Ovary (tissue), 3 donors: ENCODE data around the gene ZNF408.

ENCODE experiments used
- POLR2A ChIP-seq: fragments of 450-650 bp; IDR thresholded peaks from one replicate; pipeline ENCODE4 v1.6.1; 2017; ENCODE audit warnings: antibody characterized with exemption, mild to moderate bottlenecking, moderate library complexity
- TF ChIP-seq, protein P1 (sequence below), 3 donors: fragments of 450-650 bp in 2 of 3; fragments of 200-600 bp in 1 of 3; IDR thresholded peaks; one replicate each; pipeline versions ENCODE4 v1.5.1 to v1.8.0; 2016 to 2022; ENCODE audit warnings: antibody characterized with exemption in 3 of 3, mild to moderate bottlenecking in 1 of 3
- donor health status: DM: no; HTN: no; CAD: no.

DNA sequence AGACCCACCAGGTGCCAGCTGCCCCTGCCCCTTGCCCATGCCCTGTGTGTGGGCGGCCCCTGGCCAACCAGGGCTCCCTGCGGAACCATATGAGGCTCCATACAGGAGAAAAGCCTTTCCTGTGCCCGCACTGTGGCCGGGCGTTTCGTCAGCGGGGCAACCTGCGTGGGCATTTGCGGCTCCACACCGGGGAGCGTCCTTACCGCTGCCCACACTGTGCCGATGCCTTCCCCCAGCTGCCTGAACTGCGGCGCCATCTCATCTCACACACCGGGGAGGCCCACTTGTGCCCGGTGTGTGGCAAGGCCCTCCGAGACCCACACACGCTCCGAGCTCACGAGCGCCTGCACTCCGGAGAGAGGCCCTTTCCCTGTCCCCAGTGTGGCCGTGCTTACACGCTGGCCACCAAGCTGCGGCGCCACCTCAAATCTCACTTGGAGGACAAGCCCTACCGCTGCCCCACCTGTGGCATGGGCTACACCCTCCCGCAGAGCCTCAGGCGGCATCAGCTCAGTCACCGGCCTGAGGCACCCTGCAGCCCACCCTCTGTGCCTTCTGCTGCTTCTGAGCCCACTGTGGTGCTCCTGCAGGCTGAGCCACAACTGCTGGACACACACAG is 4.3 kb downstream of the ZNF408 start:
- TF ChIP-seq, protein P1, sequence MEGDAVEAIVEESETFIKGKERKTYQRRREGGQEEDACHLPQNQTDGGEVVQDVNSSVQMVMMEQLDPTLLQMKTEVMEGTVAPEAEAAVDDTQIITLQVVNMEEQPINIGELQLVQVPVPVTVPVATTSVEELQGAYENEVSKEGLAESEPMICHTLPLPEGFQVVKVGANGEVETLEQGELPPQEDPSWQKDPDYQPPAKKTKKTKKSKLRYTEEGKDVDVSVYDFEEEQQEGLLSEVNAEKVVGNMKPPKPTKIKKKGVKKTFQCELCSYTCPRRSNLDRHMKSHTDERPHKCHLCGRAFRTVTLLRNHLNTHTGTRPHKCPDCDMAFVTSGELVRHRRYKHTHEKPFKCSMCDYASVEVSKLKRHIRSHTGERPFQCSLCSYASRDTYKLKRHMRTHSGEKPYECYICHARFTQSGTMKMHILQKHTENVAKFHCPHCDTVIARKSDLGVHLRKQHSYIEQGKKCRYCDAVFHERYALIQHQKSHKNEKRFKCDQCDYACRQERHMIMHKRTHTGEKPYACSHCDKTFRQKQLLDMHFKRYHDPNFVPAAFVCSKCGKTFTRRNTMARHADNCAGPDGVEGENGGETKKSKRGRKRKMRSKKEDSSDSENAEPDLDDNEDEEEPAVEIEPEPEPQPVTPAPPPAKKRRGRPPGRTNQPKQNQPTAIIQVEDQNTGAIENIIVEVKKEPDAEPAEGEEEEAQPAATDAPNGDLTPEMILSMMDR (IDR thresholded peaks at IDR 0.05) = no peak
- no peak for TF ChIP-seq POLR2A
